Fibroblast of skin of left quadriceps (primary cell): ENCODE measurements around the gene MLLT10.
A peak's percentile ranks its signal among the peaks of the same experiment; 100 is the strongest.
"Not testable (repeated sequence)": the region's sequence is repeated elsewhere in the genome, so short reads cannot be mapped to it uniquely, and the experiment has no call there.

Experiments
- DNase-seq, 2 experiments: peaks; one replicate each; pipeline ENCODE4 v3.0.0-alpha.2; 2013; ENCODE audit warnings: low read depth in 2 of 2

Gene MLLT10

GRCh38 chr10:21581421-21581834 lies 47.4 kb downstream of the MLLT10 start:
- peak in 1 of 2 experiments; percentile 1 for DNase-seq

GRCh38 chr10:21584834-21585530 lies 51.0 kb downstream of the MLLT10 start:
- no peak for DNase-seq

GRCh38 chr10:21587391-21587790 lies 53.4 kb downstream of the MLLT10 start:
- no peak for DNase-seq

GRCh38 chr10:21588159-21588558 lies 54.1 kb downstream of the MLLT10 start:
- DNase-seq = not testable (repeated sequence)

DNA sequence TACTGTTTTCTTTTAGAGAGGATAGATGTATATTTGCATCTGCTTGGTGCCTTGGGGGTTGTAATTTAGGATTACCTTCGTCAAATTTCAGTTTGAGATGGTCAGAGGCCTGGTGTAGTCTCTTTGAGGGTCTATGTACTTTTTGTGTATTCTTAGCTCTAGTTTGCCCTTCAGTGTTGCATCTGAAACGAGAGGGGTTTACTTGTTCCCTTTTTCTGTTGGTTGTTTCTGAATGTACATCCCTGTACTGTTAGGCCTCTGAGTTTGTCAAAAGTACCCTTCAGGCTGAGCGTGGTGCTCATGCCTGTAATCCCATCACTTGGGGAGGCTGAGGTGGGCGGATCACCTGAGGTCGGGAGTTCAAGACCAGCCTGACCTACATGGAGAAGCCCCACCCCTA lies 60.0 kb downstream of the MLLT10 start:
- DNase-seq = no peak

DNA sequence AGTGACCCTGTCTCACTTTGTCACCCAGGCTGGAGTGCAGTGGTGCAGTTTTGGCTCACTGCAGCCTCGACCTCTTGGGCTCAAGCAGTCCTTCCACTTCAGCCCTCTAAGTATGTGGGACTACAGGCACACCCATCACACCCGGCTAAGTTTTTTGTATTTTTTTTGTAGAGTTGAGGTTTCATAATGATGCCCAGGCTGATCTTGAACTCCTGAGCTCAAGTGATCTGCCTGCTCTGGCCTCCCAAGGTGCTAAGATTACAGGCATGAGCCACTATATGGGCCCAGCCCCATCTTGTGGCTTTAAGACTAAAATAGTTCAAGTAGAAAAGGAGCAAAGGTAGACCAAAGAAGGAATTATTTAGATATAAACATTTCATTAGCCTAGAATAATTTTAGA lies 65.5 kb downstream of the MLLT10 start:
- no peak for DNase-seq

- DNase-seq = no peak
Measured at GRCh38 chr10:21600804-21601433, 66.9 kb downstream of the MLLT10 start.

DNA sequence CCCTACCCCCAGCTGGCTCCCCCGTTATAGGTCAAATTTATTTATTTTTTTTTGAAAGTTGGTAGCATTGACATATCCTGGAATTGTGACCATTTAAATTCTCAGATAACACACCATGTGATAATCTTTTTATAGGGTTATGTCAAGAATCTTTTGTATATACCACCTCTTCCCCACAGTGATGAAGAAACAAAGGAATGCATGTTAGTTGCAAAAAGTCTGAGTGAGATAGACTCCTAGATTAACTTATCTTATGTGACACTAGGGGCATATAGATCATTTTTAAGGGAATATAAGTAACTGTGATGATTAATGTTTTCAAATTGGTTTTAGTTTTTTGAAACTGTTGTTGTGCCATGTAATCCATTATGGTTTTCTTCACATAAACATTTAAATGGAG lies 68.3 kb downstream of the MLLT10 start:
- no peak for DNase-seq

- no peak for DNase-seq
Measured at GRCh38 chr10:21603721-21604120, 69.7 kb downstream of the MLLT10 start.

DNA sequence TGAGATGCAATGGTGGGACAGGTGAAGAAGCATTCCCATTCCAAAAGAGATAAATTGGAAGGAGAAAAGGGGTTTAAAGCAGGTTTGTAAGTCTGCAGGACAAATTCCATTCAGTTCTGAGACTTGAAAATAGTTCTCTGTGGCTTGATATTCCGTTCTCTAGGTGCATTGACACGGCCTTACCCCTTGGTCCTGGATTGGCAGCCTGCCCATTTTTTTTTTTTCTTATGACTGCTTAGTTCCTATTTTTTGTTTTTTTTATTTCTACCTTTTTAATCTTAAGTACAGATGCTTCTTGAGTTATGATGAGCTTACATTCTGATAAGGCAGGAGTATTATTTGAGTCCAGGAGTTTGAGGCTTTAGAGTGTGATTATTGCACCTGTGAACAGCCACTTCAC lies 70.6 kb downstream of the MLLT10 start:
- no peak for DNase-seq

DNA sequence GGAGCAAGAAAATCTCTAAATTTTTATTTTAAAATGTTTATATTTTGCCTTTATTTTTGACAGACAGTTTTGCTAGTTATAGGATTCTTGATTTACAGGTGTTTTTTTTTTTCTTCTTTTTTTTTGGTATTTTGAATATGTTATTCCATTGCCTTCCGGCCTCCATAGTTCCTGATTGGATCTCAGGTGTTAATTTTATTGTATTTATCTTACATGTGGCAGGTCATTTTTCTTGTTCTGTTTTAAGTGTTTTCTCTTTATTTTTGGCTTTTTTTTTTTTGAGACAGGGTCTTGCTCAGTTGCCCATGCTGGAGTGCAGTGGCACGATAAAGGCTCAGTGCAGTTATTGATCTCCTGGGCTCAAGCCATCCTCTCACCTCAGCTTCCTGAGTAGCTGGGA lies 73.9 kb downstream of the MLLT10 start:
- no peak for DNase-seq

DNA sequence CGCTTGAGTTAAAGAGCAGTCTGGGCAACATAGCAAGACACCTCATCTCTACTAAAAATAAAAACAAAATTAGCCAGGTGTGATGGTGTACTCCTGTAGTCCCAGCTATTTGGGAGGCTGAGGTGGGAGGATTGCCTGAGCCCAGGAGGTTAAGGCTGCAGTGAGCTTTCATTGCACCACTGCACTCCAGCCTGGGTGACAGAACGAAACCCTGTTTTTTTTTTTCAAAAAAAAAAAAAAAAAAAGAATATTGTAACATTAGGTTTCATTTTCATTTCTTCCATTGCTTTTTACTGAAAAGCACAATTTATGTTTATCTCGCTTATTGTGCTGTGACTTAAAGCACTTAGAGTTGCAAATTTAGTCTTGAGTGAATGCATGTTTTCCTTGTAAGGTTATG lies 80.0 kb downstream of the MLLT10 start:
- no peak for DNase-seq

- peak; percentile 7 to 8 for DNase-seq
Measured at GRCh38 chr10:21617267-21617666, 83.2 kb downstream of the MLLT10 start.

GRCh38 chr10:21623291-21623690 lies 89.3 kb downstream of the MLLT10 start:
- no peak for DNase-seq

DNA sequence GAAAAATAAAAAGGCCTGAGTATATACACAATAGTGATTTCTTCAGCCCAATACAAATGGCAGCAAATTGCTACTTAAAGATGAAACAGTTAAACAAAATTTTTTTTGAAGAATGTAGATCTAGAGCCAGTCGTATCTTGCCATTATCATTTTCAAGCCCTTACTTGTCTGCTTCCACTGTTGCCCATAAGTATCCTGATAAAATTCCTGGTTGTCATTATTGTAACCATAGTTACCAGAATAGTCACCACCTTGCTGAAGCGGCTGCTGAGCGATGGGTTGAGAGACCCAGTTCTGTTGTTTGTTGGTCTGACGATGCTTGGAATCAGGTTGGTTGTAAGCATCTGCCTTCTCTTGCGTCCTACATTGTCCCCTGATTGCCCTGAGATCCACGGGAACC lies 90.4 kb downstream of the MLLT10 start:
- DNase-seq = not testable (repeated sequence)

DNA sequence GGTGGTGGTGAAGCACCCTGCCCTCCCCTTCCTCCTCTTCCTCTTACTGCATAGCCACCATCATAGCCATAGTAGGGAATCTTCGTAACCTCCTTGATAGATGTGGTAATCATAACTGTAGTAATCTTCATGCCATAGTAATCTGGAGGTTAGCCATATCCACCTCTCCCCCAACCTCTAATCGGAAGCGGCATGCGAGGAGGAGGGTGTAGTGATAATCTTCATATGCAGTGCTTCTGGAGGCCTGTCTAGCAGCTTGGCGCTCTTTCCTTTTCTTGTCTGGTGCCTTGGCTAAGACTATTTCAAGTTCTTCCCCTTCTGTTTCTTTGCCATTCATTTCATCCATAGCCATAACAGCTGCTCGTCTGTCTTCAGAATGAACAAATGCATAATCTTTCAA lies 90.9 kb downstream of the MLLT10 start:
- no peak for DNase-seq

- DNase-seq = no peak
Measured at GRCh38 chr10:21625623-21626229, 91.7 kb downstream of the MLLT10 start.

GRCh38 chr10:21626457-21627161 lies 92.6 kb downstream of the MLLT10 start:
- DNase-seq = peak in 1 of 2 experiments; percentile 3

GRCh38 chr10:21627331-21627730 lies 93.3 kb downstream of the MLLT10 start:
- no peak for DNase-seq

DNA sequence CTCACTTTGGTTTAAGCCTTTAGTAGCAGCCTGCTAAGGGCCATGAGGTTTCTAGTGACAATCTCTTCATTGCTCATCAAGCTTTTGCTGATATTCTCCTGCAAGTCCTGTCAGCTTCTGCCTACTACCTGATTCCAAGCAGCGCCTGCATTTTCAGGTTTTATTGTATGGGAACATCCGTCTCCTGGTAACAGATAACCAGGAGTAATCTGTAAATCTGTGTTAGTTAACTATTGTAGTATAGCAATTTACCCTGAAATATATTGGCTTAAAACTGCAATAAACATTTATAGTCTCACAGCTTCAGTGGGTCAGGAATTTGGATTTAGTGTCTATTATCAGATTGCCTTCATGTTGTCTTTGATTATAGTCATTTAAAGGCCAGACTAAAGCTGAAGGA lies 94.0 kb downstream of the MLLT10 start:
- DNase-seq = no peak

GRCh38 chr10:21628645-21629044 lies 94.6 kb downstream of the MLLT10 start:
- DNase-seq = not testable (repeated sequence)

DNA sequence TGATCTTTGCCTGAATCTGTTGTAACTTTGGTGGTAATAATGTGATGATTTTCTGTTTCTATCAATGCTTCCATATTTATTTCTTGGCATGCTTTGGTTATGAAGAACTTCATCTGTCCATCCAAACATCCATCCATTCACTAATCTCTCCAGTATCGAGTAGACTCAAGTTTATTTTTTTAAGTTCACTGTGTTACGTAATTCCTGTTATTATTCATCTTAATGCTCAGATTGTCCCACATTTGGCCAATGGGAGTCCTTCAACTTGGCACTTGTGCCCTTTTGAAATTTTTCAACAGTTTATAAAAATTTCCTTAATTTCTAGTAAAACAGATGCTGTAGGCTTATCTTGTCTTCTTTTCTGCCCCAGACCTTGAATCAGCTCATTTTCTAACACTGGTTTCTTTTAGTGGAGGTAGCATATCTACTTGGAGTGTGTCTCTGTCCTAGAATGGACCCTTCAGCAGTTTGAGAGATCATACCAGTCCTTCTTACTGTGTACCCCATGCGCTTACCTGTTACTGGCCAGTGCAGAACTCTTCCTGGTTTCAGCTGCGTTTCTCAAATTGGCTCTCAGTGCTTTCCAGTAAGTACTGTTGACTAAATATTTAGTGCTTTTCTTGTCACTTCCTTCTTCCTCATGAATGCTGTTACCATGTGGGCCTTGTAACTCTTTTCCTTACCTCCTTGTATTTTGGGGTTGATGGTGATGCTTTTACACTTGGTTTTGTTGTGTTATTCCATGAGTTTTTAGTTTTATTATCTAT lies 100.8 kb downstream of the MLLT10 start:
- DNase-seq = no peak
